ENCODE measurements around the gene NOXA1.

The NOXA1 gene

GRCh38 chr9:137428841-137429545 lies 5.8 kb downstream of the NOXA1 start:
- no peak for DNase-seq

- DNase-seq = no peak
Observed at GRCh38 chr9:137429546-137429890, 6.3 kb downstream of the NOXA1 start.

GRCh38 chr9:137429974-137430722 lies 7.0 kb downstream of the NOXA1 start:
- no peak for DNase-seq

GRCh38 chr9:137430723-137431415 lies 7.7 kb downstream of the NOXA1 start:
- no peak for DNase-seq

- DNase-seq = no peak
Observed at GRCh38 chr9:137431416-137431931, 8.3 kb downstream of the NOXA1 start.

- no peak for DNase-seq
Observed at GRCh38 chr9:137432687-137433348, 9.6 kb downstream of the NOXA1 start.

- DNase-seq = no peak
Observed at GRCh38 chr9:137433349-137433915, 10.2 kb downstream of the NOXA1 start.

- DNase-seq = no peak
Observed at GRCh38 chr9:137433916-137434431, 10.8 kb downstream of the NOXA1 start.

- DNase-seq = no peak
Observed at GRCh38 chr9:137434498-137435380, 11.5 kb downstream of the NOXA1 start.

- DNase-seq = no peak
Observed at GRCh38 chr9:137435381-137435891, 12.2 kb downstream of the NOXA1 start.

GRCh38 chr9:137435980-137436760 lies 13.0 kb downstream of the NOXA1 start:
- peak; percentile 59 for DNase-seq

GRCh38 chr9:137436761-137437600 lies 13.8 kb downstream of the NOXA1 start:
- DNase-seq = no peak

GRCh38 chr9:137437691-137438590 lies 14.7 kb downstream of the NOXA1 start:
- DNase-seq = no peak

- no peak for DNase-seq
Observed at GRCh38 chr9:137438591-137439157, 15.5 kb downstream of the NOXA1 start.

- no peak for DNase-seq
Observed at GRCh38 chr9:137439158-137439714, 16.0 kb downstream of the NOXA1 start.

GRCh38 chr9:137441289-137441934 lies 18.2 kb downstream of the NOXA1 start, which contains the start of gene ENTPD8:
TSS of gene ENTPD8 (minus strand) at chr9:137441357. CDS start at chr9:137438285, 3,072 bp downstream.
- no peak for DNase-seq

- no peak for DNase-seq
Observed at GRCh38 chr9:137441935-137442321, 18.7 kb downstream of the NOXA1 start.
